Parathyroid adenoma (tissue), 2 donors: ENCODE results near the gene MFAP3L.

ENCODE experiments used
- H2AFZ ChIP-seq: fragments of 300-600 bp; sonication (generic); one replicate; pipeline ENCODE4 v1.7.0; 2017; ENCODE audit warnings: antibody characterized with exemption, mild to moderate bottlenecking
- H3K27ac ChIP-seq: fragments of 300-600 bp; sonication (generic); one replicate; pipeline ENCODE4 v1.7.0; 2017
- H3K27me3 ChIP-seq: fragments of 300-600 bp; sonication (generic); one replicate; pipeline ENCODE4 v1.7.0; 2017; ENCODE audit warnings: low read length; ENCODE audit not compliant: control insufficient read depth, insufficient read depth
- H3K36me3 ChIP-seq: fragments of 300-600 bp; sonication (generic); one replicate; pipeline ENCODE4 v1.7.0; 2017; ENCODE audit warnings: low read length; ENCODE audit not compliant: control insufficient read depth, insufficient read depth
- H3K4me1 ChIP-seq: fragments of 300-600 bp; sonication (generic); one replicate; pipeline ENCODE4 v1.7.0; 2017; ENCODE audit warnings: control low read depth
- H3K4me2 ChIP-seq: fragments of 300-600 bp; sonication (generic); one replicate; pipeline ENCODE4 v1.7.0; 2017; ENCODE audit warnings: low read length
- H3K4me3 ChIP-seq: fragments of 300-600 bp; sonication (generic); one replicate; pipeline ENCODE4 v1.7.0; 2017; ENCODE audit warnings: low read depth, low read length
- H3K79me2 ChIP-seq: fragments of 300-600 bp; sonication (generic); one replicate; pipeline ENCODE4 v1.7.0; 2017; ENCODE audit warnings: control low read depth
- H3K9ac ChIP-seq: fragments of 300-600 bp; sonication (generic); one replicate; pipeline ENCODE4 v1.7.0; 2017; ENCODE audit warnings: mild to moderate bottlenecking
- H3K9me3 ChIP-seq: fragments of 300-600 bp; sonication (generic); one replicate; pipeline ENCODE4 v1.7.0; 2017; ENCODE audit warnings: low read length; ENCODE audit not compliant: control insufficient read depth
- CTCF ChIP-seq: fragments of 300-600 bp; sonication (generic); IDR thresholded peaks from one replicate; pipeline ENCODE4 v1.7.0; 2017; ENCODE audit warnings: antibody characterized with exemption, mild to moderate bottlenecking
- donor health status: primary hyperparathyroidism.

MFAP3L gene

DNA sequence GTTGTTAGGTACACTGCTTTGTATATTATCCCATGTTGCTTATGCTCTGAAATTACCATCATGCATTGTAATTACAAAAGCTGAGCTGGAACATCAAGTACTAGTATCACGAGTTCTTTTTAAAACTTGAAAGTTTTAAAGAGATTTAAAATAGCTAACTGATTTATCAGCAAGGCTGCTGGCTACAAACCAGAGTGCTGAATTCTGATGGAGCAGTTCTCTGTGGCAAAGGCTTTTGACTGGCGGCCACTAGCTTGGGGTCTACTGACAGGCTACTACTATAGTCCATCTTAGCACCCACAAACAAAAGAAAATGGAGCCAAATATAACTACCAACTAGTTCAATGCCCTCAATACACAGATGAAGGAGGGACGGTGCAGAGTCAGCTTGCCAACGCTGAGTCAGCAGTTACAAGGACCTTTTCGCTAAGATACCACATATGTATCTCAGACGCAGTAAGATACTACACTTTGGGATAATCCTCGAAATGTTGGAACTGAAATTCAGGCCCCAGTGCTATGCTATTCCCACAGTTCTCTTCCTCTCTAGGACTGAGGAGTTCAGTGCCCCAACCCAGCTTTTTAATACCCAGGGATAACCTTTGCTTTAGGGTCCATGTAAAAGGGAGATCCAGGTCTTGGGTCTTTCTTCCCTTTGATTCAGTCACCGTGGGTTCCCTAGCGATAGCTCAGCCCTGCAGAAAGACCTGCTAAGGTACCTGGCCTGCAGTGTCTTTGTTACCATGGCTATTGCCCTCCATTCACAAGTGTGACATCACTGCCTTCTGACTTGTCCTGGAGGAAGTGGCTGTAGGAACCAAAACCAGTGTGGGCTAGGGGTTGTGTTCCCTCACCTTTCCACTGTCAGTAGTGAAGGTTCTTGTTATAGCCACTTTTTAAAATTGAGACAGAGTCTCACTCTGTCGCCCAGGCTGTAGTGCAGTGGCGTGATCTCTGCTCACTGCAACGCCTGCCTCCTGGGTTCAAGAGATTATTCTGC lies 22.8 kb downstream of the MFAP3L start:
- H3K36me3 ChIP-seq: no peaks in the 10 kb centered on the region
- no peaks in the 10 kb centered on the region for H3K9me3 ChIP-seq
- no peak for TF ChIP-seq CTCF
- no peak overlapping the region for H3K27ac ChIP-seq
- no peaks in the 10 kb centered on the region for H3K79me2 ChIP-seq
- H3K9ac ChIP-seq: no peak overlapping the region
- H2AFZ ChIP-seq: no peak overlapping the region
- no peak overlapping the region for H3K4me3 ChIP-seq
- no peak overlapping the region for H3K4me2 ChIP-seq
- no peaks in the 10 kb centered on the region for H3K27me3 ChIP-seq
- H3K4me1 ChIP-seq: no peaks in the 10 kb centered on the region

DNA sequence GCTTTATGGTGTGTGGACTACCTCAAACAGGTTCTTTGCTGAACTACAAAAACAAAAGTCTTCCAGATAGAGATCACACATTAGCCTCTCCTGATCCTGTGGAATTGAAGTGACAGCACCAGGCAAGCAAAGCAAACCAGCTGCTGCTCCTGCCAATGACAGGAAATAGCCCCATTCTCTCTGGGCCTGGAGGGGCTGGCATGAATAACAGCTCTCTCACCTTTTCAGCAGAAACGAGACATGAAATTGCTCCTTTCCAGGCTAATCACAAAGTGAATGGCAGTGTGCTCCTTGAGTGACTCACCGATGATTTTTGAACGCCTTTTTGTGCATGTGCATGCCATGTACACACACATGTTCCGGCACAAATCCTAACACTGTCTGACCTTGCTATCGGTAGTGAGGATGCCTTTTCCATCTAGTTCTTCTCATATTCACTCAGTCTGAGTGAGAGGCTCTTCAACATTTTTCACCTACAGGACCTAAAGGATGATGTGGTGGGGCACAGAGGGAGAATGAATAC lies 24.4 kb downstream of the MFAP3L start:
- TF ChIP-seq CTCF: no peak
- Histone ChIP-seq H3K9me3 (no peaks in the 10 kb centered on the region), H3K4me3 (no peak overlapping the region), H3K4me2 (no peak overlapping the region), H3K36me3 (no peaks in the 10 kb centered on the region), H3K27ac (no peak overlapping the region), H3K9ac (no peak overlapping the region), H3K79me2 (no peaks in the 10 kb centered on the region), H2AFZ (no peak overlapping the region), H3K27me3 (no peaks in the 10 kb centered on the region), H3K4me1 (no peaks in the 10 kb centered on the region)

GRCh38 chr4:170001011-170001744 lies 25.0 kb downstream of the MFAP3L start:
- Histone ChIP-seq H3K36me3 (no peaks in the 10 kb centered on the region), H3K4me3 (no peak overlapping the region), H3K27ac (no peak overlapping the region), H3K9ac (no peak overlapping the region), H3K27me3 (no peaks in the 10 kb centered on the region), H3K9me3 (no peaks in the 10 kb centered on the region), H2AFZ (no peak overlapping the region), H3K4me1 (no peaks in the 10 kb centered on the region), H3K4me2 (no peak overlapping the region), H3K79me2 (no peaks in the 10 kb centered on the region)
- TF ChIP-seq CTCF: no peak

- Histone ChIP-seq H3K27me3 (no peaks in the 10 kb centered on the region), H3K4me3 (no peak overlapping the region), H3K4me1 (no peaks in the 10 kb centered on the region), H3K27ac (no peak overlapping the region), H3K36me3 (no peaks in the 10 kb centered on the region), H3K9me3 (no peaks in the 10 kb centered on the region), H2AFZ (no peak overlapping the region), H3K79me2 (no peaks in the 10 kb centered on the region), H3K9ac (no peak overlapping the region), H3K4me2 (no peak overlapping the region)
- TF ChIP-seq CTCF: no peak
These were observed 26.3 kb downstream of the MFAP3L start for GRCh38 chr4:169999923-170000322.
